Loucy (cell line): Measurements from ENCODE around the gene BAIAP3.

Experiments
- H2AFZ ChIP-seq: fragments of 200-600 bp; sonication (generic); 2 replicates; pipeline ENCODE4 v1.6.0; 2016; ENCODE audit warnings: antibody characterized with exemption, mild to moderate bottlenecking, low read length, moderate library complexity
- H3F3A ChIP-seq: fragments of 200-600 bp; 2 replicates; pipeline ENCODE4 v1.6.0; 2016; ENCODE audit warnings: antibody characterized with exemption, low read depth, mild to moderate bottlenecking
- H3K27me3 ChIP-seq: fragments of 200-600 bp; sonication (generic); 2 replicates; pipeline ENCODE4 v1.6.1; 2014; ENCODE audit warnings: low read length, mild to moderate bottlenecking; ENCODE audit not compliant: insufficient read depth, poor library complexity, severe bottlenecking
- H3K36me3 ChIP-seq: fragments of 200-600 bp; sonication (generic); 2 replicates; pipeline ENCODE4 v1.6.1; 2016; ENCODE audit warnings: low read length; ENCODE audit not compliant: insufficient read depth
- H3K4me1 ChIP-seq: fragments of 200-600 bp; sonication (generic); 2 replicates; pipeline ENCODE4 v1.5.1; 2014; ENCODE audit warnings: low read length, mild to moderate bottlenecking; ENCODE audit not compliant: insufficient read depth, poor library complexity, severe bottlenecking
- H3K4me2 ChIP-seq: fragments of 200-600 bp; sonication (generic); 2 replicates; pipeline ENCODE4 v1.6.0; 2014; ENCODE audit warnings: antibody characterized with exemption, low read length, low read depth, mild to moderate bottlenecking; ENCODE audit not compliant: poor library complexity, severe bottlenecking
- H3K4me3 ChIP-seq: fragments of 200-600 bp; sonication (generic); 2 replicates; pipeline ENCODE4 v1.5.1; 2014; ENCODE audit warnings: low read length, mild to moderate bottlenecking, mixed read lengths; ENCODE audit not compliant: poor library complexity, severe bottlenecking
- H3K79me2 ChIP-seq: fragments of 200-600 bp; sonication (generic); 2 replicates; pipeline ENCODE4 v1.6.1; 2014; ENCODE audit warnings: low read length; ENCODE audit not compliant: insufficient read depth
- H3K9ac ChIP-seq: fragments of 200-600 bp; sonication (generic); 2 replicates; pipeline ENCODE4 v1.6.0; 2014; ENCODE audit warnings: mild to moderate bottlenecking, low read depth, low read length, moderate library complexity; ENCODE audit not compliant: poor library complexity, severe bottlenecking
- H3K9me2 ChIP-seq: fragments of 200-600 bp; sonication (generic); replicated peaks from 2 replicates; pipeline ENCODE4 v1.6.1; 2016; ENCODE audit warnings: low read depth, low read length, mixed read lengths
- H3K9me3 ChIP-seq: fragments of 200-600 bp; sonication (generic); 2 replicates; pipeline ENCODE4 v1.6.1; 2014; ENCODE audit warnings: mild to moderate bottlenecking, antibody characterized with exemption, low read length, low read depth; ENCODE audit not compliant: insufficient read depth
- H4K20me1 ChIP-seq: fragments of 200-600 bp; sonication (generic); 2 replicates; pipeline ENCODE4 v1.6.0; 2014; ENCODE audit warnings: antibody characterized with exemption, low read length, mild to moderate bottlenecking; ENCODE audit not compliant: insufficient read depth, poor library complexity, severe bottlenecking
- EZH2phosphoT487 ChIP-seq: fragments of 200-600 bp; IDR thresholded peaks from 2 replicates; pipeline ENCODE4 v1.6.1; 2018; ENCODE audit warnings: antibody characterized with exemption, mild to moderate bottlenecking, moderate library complexity, borderline replicate concordance
- TF ChIP-seq, protein P1 (sequence below): fragments of 200-600 bp; sonication (generic); conservative IDR thresholded peaks from 2 replicates; pipeline ENCODE4 v1.5.1; 2014; ENCODE audit warnings: mild to moderate bottlenecking, antibody characterized with exemption, low read length

The BAIAP3 gene

DNA sequence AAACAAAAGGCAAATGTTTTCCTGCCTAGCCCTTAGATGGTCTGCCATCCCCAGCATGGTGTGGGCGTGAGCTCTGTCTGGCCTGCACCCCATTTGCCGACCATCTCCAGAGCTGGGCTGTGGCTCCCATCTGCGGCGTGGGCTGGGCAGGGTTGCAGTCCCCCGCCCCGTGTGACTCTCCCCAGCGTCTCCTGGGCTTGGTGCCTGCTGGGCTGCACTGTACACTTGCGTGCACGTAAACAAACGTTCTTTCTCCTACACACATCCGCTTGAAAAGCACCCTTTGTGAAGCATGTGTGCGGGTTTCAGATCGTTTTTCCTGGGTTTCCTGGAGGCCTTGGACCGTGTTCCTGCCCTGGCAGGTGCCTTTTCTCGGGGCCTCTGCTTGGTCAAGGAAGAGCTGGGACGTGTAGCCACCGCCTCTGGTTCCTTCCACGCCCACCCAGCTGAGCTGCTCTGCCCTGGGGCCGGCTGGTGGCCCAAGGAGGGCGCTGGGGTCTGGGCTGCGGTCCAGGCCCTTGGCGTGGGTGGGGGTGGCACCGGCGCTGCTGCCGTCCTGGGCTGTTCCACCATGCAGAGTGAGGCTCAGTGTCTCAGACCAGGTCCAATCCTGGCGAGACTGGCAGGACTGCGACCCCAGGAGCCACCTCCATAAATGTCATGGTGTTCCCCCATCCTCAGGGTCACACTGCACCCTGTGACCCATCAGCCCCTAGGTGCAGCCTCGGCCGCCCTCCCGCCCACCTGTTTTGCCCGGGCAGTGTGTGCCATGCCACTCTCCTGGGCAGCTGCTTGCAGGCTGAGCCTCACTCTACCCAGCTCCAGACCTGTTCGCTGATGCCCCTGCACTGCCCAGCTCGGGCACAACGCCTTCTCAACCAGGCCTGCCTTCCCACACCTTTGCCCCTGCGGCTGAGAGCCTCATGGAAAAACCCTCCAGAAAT, 9.9 kb upstream of the BAIAP3 start:
- Histone ChIP-seq H3K9me2 (no peaks in the 10 kb centered on the region), H3K4me3 (no peak overlapping the region), H3K4me1 (no peaks in the 10 kb centered on the region), H3K9ac (no peak overlapping the region), H4K20me1 (no peaks in the 10 kb centered on the region), H3K79me2 (no peaks in the 10 kb centered on the region), H3F3A (no peaks in the 10 kb centered on the region), H3K9me3 (no peaks in the 10 kb centered on the region), H3K4me2 (no peak overlapping the region), H3K27me3 (no peaks in the 10 kb centered on the region), H2AFZ (no peak overlapping the region), H3K36me3 (peaks cover 15% of the 10 kb centered on the region; the same call in 1 of the 2 replicates)
- TF ChIP-seq EZH2phosphoT487, result no peak
- TF ChIP-seq, protein P1, sequence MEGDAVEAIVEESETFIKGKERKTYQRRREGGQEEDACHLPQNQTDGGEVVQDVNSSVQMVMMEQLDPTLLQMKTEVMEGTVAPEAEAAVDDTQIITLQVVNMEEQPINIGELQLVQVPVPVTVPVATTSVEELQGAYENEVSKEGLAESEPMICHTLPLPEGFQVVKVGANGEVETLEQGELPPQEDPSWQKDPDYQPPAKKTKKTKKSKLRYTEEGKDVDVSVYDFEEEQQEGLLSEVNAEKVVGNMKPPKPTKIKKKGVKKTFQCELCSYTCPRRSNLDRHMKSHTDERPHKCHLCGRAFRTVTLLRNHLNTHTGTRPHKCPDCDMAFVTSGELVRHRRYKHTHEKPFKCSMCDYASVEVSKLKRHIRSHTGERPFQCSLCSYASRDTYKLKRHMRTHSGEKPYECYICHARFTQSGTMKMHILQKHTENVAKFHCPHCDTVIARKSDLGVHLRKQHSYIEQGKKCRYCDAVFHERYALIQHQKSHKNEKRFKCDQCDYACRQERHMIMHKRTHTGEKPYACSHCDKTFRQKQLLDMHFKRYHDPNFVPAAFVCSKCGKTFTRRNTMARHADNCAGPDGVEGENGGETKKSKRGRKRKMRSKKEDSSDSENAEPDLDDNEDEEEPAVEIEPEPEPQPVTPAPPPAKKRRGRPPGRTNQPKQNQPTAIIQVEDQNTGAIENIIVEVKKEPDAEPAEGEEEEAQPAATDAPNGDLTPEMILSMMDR, result no peak

DNA sequence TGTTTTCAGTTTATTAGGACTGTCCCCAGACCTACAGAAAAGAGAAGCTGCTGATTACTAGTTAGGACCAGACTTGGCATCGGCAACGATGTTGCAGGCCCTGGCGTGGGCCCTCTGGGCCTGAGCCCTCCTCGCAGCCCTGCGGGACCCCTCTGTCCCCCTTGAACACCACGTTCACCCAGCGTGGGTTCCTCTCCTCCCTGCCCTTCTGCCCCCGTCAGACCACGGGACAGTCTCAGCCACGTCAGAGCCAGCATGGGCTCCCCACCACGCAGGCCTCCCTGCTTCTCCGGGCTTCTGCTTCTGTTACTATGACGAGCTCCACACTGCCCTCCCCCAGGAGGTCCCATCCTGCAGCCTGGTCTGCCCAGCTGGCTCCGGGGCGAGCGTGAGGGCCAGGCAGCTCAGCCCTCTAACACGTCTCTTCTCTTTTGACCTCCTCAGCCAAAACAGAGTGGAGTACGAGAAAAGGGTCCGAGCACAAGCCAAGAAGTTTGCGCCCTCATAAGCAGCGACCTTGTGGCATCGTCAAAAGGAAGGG, 9.1 kb upstream of the BAIAP3 start:
- Histone ChIP-seq H3K9me2 (no peaks in the 10 kb centered on the region), H3K4me2 (no peak overlapping the region), H4K20me1 (no peaks in the 10 kb centered on the region), H3K9me3 (no peaks in the 10 kb centered on the region), H3K9ac (no peak overlapping the region), H3K36me3 (peaks cover 12% of the 10 kb centered on the region; the same call in 1 of the 2 replicates), H3K27me3 (no peaks in the 10 kb centered on the region), H3K79me2 (no peaks in the 10 kb centered on the region), H3K4me3 (no peak overlapping the region), H3K4me1 (no peaks in the 10 kb centered on the region), H3F3A (no peaks in the 10 kb centered on the region), H2AFZ (no peak overlapping the region)
- TF ChIP-seq EZH2phosphoT487, result no peak
- TF ChIP-seq, protein P1, result no peak

DNA sequence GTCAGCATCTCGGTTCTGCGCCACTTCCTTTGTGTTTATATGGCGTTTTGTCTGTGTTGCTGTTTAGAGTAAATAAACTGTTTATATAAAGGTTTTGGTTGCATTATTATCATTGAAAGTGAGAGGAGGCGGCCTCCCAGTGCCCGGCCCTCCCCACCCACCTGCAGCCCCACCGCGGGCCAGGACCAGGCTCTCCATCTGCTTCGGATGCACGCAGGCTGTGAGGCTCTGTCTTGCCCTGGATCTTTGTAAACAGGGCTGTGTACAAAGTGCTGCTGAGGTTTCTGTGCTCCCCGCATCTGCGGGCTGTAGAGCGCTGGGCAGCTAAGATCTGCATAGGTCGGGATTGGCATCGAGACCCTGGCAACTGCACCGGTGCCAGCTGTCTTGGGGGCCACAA, 8.2 kb upstream of the BAIAP3 start:
- no peaks in the 10 kb centered on the region for H3F3A ChIP-seq
- H3K9me3 ChIP-seq, result no peaks in the 10 kb centered on the region
- peaks cover 3% of the 10 kb centered on the region; the same call in 1 of the 2 replicates for H3K36me3 ChIP-seq
- no peaks in the 10 kb centered on the region for H4K20me1 ChIP-seq
- no peaks in the 10 kb centered on the region for H3K4me1 ChIP-seq
- H3K79me2 ChIP-seq, result no peaks in the 10 kb centered on the region
- no peaks in the 10 kb centered on the region for H3K9me2 ChIP-seq
- no peaks in the 10 kb centered on the region for H3K27me3 ChIP-seq
- H3K4me3 ChIP-seq, result no peak overlapping the region
- TF ChIP-seq EZH2phosphoT487, result no peak
- TF ChIP-seq, protein P1, result no peak
- H2AFZ ChIP-seq, result no peak overlapping the region
- H3K9ac ChIP-seq, result no peak overlapping the region
- no peak overlapping the region for H3K4me2 ChIP-seq
